Cerebellar cortex (tissue), 1 donor: ENCODE results near the gene LRRC27.

Source experiments
- DNase-seq: peaks from one replicate; pipeline ENCODE4 v3.0.0-alpha.2; 2015; ENCODE audit warnings: low spot score

LRRC27 gene

GRCh38 chr10:132427006-132427771 lies 95.2 kb downstream of the LRRC27 start:
- DNase-seq, result no peak

GRCh38 chr10:132427939-132428367 lies 96.0 kb downstream of the LRRC27 start:
- DNase-seq, result no peak

GRCh38 chr10:132428486-132428995 lies 96.5 kb downstream of the LRRC27 start:
- no peak for DNase-seq
